NCI-H2227 (cell line): Measurements from ENCODE around the gene SETD2.

Experiments
- DNase-seq: peaks from one replicate; lab custom pipeline; 2025; ENCODE audit not compliant: unreplicated experiment; lab: John Stamatoyannopoulos, UW

The SETD2 gene

GRCh38 chr3:46970391-46971091 lies 193.4 kb downstream of the SETD2 start:
- no peak for DNase-seq

DNA sequence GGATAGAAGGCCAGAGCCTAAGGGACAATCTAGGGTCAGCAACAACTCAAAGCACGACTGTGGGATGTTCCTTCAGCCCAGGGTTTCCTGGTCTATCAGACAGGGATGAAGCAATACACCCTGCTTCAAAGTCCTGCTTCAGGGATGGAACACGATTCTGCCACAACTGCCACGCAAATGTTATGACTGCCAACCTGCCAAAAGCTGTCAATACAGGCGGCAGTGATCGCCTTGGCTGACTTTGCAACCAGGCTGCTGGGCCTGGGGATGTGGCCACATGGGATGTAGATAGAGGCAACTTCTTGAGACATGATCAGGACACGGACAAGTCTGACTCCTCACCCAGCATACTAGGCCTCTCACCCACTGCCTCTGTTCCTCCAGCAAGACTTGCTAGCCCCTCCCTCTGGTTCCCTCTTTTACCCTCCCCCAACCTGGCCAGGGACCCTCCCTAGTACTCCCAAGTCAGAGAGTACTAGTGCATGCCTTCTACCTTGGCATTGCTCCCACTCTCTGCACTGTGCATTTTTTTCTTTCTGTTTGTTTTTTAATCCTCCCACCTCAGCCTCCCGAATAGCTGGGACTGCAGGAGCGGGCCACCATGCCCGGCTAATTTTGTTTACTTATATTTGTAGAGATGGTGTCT lies 195.0 kb downstream of the SETD2 start:
- no peak for DNase-seq

DNA sequence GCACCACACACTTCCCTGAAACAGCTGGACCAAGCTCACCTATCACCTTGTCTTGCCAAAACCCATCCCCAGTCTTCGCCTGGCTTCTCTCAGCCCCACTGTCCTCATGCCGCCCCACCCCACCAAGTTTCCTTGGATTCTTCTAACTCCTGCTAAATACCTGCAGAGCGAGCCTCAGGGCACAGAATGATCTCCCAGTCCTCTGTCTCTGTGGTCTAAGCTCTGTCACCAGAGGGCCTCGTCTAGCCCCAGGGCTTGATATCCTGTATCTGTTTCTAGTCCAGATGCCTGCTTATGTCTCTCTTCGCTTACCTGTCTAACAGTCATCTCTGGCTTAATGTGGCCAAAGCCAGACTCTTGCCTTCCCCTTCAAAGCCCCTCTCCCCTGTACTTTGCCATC lies 197.1 kb downstream of the SETD2 start:
- no peak for DNase-seq
